Parathyroid adenoma (tissue), 2 donors: ENCODE measurements around the gene FOXK2.

ENCODE experiments used
- H2AFZ ChIP-seq: fragments of 300-600 bp; sonication (generic); one replicate; pipeline ENCODE4 v1.7.0; 2017; ENCODE audit warnings: antibody characterized with exemption, mild to moderate bottlenecking
- H3K27ac ChIP-seq: fragments of 300-600 bp; sonication (generic); one replicate; pipeline ENCODE4 v1.7.0; 2017
- H3K27me3 ChIP-seq: fragments of 300-600 bp; sonication (generic); one replicate; pipeline ENCODE4 v1.7.0; 2017; ENCODE audit warnings: low read length; ENCODE audit not compliant: control insufficient read depth, insufficient read depth
- H3K36me3 ChIP-seq: fragments of 300-600 bp; sonication (generic); one replicate; pipeline ENCODE4 v1.7.0; 2017; ENCODE audit warnings: low read length; ENCODE audit not compliant: control insufficient read depth, insufficient read depth
- H3K4me1 ChIP-seq: fragments of 300-600 bp; sonication (generic); one replicate; pipeline ENCODE4 v1.7.0; 2017; ENCODE audit warnings: control low read depth
- H3K4me2 ChIP-seq: fragments of 300-600 bp; sonication (generic); one replicate; pipeline ENCODE4 v1.7.0; 2017; ENCODE audit warnings: low read length
- H3K4me3 ChIP-seq: fragments of 300-600 bp; sonication (generic); one replicate; pipeline ENCODE4 v1.7.0; 2017; ENCODE audit warnings: low read depth, low read length
- H3K79me2 ChIP-seq: fragments of 300-600 bp; sonication (generic); one replicate; pipeline ENCODE4 v1.7.0; 2017; ENCODE audit warnings: control low read depth
- H3K9ac ChIP-seq: fragments of 300-600 bp; sonication (generic); one replicate; pipeline ENCODE4 v1.7.0; 2017; ENCODE audit warnings: mild to moderate bottlenecking
- H3K9me3 ChIP-seq: fragments of 300-600 bp; sonication (generic); one replicate; pipeline ENCODE4 v1.7.0; 2017; ENCODE audit warnings: low read length; ENCODE audit not compliant: control insufficient read depth
- TF ChIP-seq, protein P1 (sequence below): fragments of 300-600 bp; sonication (generic); IDR thresholded peaks from one replicate; pipeline ENCODE4 v1.7.0; 2017; ENCODE audit warnings: antibody characterized with exemption, mild to moderate bottlenecking
- donor health status: primary hyperparathyroidism.

The FOXK2 gene

DNA sequence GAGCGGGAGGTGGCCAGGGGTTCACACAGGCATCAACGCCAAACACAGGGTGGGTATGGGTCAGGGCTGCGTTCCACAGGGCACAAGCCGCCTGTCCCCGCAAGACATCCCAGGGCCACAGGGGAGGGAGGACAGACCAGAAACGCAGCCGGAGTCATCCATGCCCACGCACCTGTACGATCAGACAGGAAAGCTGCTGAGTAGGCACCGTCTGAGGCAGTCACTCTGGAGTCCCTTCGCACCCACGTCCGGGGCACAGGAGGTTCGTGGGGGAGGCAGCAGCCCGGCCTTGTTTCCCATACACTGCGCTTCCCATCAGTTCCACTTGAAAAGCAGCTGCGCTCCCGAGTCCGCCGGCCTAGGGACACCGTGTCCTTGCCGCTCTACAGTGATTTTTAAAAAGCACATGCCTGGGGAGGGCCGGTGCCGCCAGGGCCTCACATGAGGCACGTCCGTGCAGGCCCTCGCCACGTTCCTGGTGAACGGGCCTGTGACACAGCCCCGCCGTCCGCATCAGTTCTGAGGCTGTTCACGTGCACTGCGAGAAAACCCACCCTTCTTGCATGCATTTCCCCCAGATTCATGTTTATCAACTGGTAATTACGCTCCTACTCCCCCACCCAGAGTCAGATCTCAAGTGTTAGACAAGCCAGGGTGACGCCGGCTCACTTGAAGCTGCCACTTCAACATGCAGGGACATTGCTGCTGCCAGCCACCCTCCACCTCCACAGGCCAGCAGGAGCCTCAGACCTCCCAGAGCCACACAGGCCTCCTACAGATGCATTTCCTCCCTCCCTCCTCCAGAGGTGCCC is 94.0 kb downstream of the FOXK2 start:
- Histone ChIP-seq H3K27ac (no peak overlapping the region), H2AFZ (no peak overlapping the region), H3K79me2 (no peaks in the 10 kb centered on the region), H3K36me3 (no peaks in the 10 kb centered on the region), H3K4me1 (peaks cover 6% of the 10 kb centered on the region), H3K4me3 (peak overlapping the region; percentile 16), H3K4me2 (peak overlapping the region; percentile 30), H3K9ac (no peak overlapping the region), H3K27me3 (no peaks in the 10 kb centered on the region), H3K9me3 (no peaks in the 10 kb centered on the region)
- TF ChIP-seq, protein P1, sequence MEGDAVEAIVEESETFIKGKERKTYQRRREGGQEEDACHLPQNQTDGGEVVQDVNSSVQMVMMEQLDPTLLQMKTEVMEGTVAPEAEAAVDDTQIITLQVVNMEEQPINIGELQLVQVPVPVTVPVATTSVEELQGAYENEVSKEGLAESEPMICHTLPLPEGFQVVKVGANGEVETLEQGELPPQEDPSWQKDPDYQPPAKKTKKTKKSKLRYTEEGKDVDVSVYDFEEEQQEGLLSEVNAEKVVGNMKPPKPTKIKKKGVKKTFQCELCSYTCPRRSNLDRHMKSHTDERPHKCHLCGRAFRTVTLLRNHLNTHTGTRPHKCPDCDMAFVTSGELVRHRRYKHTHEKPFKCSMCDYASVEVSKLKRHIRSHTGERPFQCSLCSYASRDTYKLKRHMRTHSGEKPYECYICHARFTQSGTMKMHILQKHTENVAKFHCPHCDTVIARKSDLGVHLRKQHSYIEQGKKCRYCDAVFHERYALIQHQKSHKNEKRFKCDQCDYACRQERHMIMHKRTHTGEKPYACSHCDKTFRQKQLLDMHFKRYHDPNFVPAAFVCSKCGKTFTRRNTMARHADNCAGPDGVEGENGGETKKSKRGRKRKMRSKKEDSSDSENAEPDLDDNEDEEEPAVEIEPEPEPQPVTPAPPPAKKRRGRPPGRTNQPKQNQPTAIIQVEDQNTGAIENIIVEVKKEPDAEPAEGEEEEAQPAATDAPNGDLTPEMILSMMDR = no peak

DNA sequence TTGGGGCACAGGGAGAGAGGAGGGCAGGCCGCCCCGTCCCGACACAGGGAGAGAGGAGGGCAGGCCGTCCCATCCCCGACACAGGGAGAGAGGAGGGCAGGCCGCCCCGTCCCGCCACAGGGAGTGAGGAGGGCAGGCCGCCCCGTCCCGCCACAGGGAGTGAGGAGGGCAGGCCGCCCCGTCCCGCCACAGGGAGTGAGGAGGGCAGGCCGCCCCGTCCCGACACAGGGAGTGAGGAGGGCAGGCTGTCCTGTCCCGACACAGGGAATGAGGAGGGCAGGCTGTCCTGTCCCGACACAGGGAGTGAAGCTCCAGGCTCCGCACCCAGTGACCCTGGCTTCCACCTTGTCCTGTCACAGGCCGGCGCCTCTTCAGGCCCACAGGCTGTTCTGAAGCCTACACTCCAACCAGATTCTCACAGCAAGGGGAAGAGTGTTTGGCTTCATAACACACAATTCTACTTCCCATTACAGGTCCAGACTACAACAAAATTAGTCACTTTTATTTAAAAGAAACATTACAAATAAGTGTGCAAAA is 94.6 kb downstream of the FOXK2 start:
- Histone ChIP-seq H3K36me3 (no peaks in the 10 kb centered on the region), H3K27ac (no peak overlapping the region), H2AFZ (no peak overlapping the region), H3K9me3 (no peaks in the 10 kb centered on the region), H3K79me2 (no peaks in the 10 kb centered on the region), H3K4me1 (peaks cover 6% of the 10 kb centered on the region), H3K27me3 (no peaks in the 10 kb centered on the region), H3K4me3 (no peak overlapping the region), H3K4me2 (no peak overlapping the region), H3K9ac (no peak overlapping the region)
- TF ChIP-seq, protein P1 = no peak

DNA sequence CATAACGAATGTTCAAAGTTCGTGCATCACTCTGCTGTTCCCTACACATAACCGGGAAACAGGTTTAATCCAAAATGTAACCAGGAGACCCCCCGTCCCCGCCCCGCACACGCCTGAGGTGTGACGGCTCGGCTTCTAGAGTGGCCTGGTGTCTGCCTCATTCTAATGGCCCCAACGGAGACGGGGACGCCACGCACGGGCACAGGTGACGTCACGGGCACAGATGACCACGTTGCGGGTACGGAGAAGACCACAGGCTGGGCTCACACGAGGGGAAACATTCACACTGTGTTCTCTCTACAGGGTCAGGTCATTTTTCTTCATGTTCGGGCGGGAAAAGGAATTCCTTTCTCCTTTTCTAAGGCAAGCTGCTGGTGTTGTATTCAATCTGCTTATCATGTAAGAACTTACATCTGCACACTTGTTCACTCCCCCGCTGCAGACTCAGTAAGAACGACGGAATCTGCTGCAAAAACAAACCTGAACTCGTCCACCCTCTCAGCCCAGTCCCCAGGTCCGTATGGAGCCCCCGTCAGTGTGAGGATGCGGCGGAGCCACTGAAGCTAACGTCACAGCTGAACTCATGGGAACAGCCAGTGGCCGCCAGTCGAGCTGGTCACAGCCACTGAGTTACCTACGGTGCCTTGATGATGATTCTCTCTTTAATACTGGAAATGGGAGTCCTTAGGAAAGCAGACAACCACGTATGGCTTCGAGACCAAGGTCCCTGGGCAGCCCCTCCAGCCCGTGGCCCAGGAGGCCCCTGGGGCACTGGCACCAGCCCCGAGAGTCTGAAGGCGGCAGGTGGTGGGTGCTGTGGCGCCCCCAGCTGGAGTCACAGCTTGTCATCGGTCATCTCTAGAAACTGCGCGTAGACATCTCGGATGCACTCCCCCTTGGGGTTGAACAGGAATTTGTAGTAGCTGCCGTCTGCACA is 95.8 kb downstream of the FOXK2 start:
- no peak overlapping the region for H3K4me3 ChIP-seq
- peaks cover 6% of the 10 kb centered on the region for H3K4me1 ChIP-seq
- H3K4me2 ChIP-seq = no peak overlapping the region
- no peaks in the 10 kb centered on the region for H3K36me3 ChIP-seq
- TF ChIP-seq, protein P1 = no peak
- H3K79me2 ChIP-seq = no peaks in the 10 kb centered on the region
- no peak overlapping the region for H3K27ac ChIP-seq
- no peak overlapping the region for H2AFZ ChIP-seq
- H3K9me3 ChIP-seq = no peaks in the 10 kb centered on the region
- H3K9ac ChIP-seq = no peak overlapping the region
- H3K27me3 ChIP-seq = no peaks in the 10 kb centered on the region

DNA sequence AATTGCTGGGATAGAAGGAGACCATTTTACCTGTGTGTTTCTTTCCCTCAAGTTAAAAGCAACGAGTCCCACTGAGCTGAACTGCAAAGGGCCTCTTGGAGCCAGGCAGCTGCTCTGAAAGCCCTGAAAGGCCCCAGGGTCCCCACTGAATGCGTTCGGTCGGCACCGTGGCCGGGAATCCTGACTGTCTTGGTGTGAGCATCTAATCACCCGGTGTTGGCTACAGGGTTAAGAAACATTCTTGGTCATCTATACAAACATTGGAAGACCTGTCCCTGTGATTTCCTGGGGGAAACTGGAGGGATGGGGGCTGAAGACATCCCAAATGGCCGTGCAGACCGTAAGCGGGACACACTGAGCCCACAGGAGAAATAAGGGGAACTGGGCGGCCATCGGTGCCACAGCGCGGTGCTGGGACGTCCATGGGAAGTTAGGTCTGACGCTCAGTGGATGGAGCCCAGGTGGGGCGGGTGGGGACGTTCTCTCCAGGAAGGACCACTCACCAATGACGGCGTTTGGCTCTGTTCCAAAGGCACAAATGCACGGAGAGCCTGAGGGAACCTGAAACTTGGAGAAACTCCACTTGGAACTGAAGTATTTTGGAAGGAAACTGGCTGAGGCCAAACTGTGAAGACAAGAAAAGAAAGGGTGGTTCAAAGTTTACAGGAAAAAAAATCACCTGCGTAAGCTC is 96.6 kb downstream of the FOXK2 start:
- H3K9ac ChIP-seq = no peak overlapping the region
- no peaks in the 10 kb centered on the region for H3K79me2 ChIP-seq
- no peaks in the 10 kb centered on the region for H3K9me3 ChIP-seq
- TF ChIP-seq, protein P1 = no peak
- no peak overlapping the region for H3K27ac ChIP-seq
- no peak overlapping the region for H3K4me2 ChIP-seq
- H3K27me3 ChIP-seq = no peaks in the 10 kb centered on the region
- H3K4me3 ChIP-seq = no peak overlapping the region
- no peak overlapping the region for H2AFZ ChIP-seq
- H3K36me3 ChIP-seq = no peaks in the 10 kb centered on the region
- peaks cover 6% of the 10 kb centered on the region for H3K4me1 ChIP-seq
